Measurements from ENCODE around the gene XRCC6.
"Not testable (repeated sequence)": the region's sequence is repeated elsewhere in the genome, so short reads cannot be mapped to it uniquely, and the experiment has no call there.

XRCC6 gene

GRCh38 chr22:41587347-41587723 is 33.8 kb upstream of the XRCC6 start:
- H3K4me3 ChIP-seq (ENCODE audit: low read depth, low read length): no peak overlapping the region
- TF ChIP-seq CTCF (IDR thresholded peaks at IDR 0.05; ENCODE audit: low read depth, low read length): no peak

- peak within 1 kb of the TSS; percentile 90 for H3K4me3 ChIP-seq (ENCODE audit: low read depth, low read length)
- TF ChIP-seq CTCF (IDR thresholded peaks at IDR 0.05; ENCODE audit: low read depth, low read length): no peak
Observed at GRCh38 chr22:41589391-41590241, 31.5 kb upstream of the XRCC6 start, which contains the start of gene PMM1. PMM1 (minus strand) TSS chr22:41589840; CDS start chr22:41589805, 35 bp downstream.

GRCh38 chr22:41593336-41593960 is 27.6 kb upstream of the XRCC6 start:
- H3K4me3 ChIP-seq (ENCODE audit: low read depth, low read length): not testable (repeated sequence)

- TF ChIP-seq CTCF (IDR thresholded peaks at IDR 0.05; ENCODE audit: low read depth, low read length): no peak
- no peak overlapping the region for H3K4me3 ChIP-seq (ENCODE audit: low read depth, low read length)
Observed at GRCh38 chr22:41595703-41596102, 25.4 kb upstream of the XRCC6 start.

GRCh38 chr22:41596776-41597634 is 24.1 kb upstream of the XRCC6 start:
- peak; percentile 82 for TF ChIP-seq CTCF (IDR thresholded peaks at IDR 0.05; ENCODE audit: low read depth, low read length)
- H3K4me3 ChIP-seq (ENCODE audit: low read depth, low read length): no peak overlapping the region

- no peak overlapping the region for H3K4me3 ChIP-seq (ENCODE audit: low read depth, low read length)
- no peak for TF ChIP-seq CTCF (IDR thresholded peaks at IDR 0.05; ENCODE audit: low read depth, low read length)
Observed at GRCh38 chr22:41597635-41597953, 23.5 kb upstream of the XRCC6 start.

GRCh38 chr22:41598081-41598480 is 23.0 kb upstream of the XRCC6 start:
- no peak for TF ChIP-seq CTCF (IDR thresholded peaks at IDR 0.05; ENCODE audit: low read depth, low read length)
- no peak overlapping the region for H3K4me3 ChIP-seq (ENCODE audit: low read depth, low read length)

Data from WI38 (cell line).